ENCODE results near the gene ALOXE3. TPM values are rescaled to one million over a fixed set of nuclear protein-coding genes. Genes with fewer than 3 reads are reported as not detected.
A peak's percentile ranks its signal among the peaks of the same experiment; 100 is the strongest.

ALOXE3 gene
- total RNA-seq, 2 donors from 2014 or later, result not detected

GRCh38 chr17:8084250-8084649 lies 34.1 kb downstream of the ALOXE3 start:
- H3K36me3 ChIP-seq (replicated peaks in 1 of 2; ENCODE audit: insufficient read depth in 1 of 2, low read depth in 2 of 2), result no peaks in the 10 kb centered on the region
- peaks cover 0 to 3% of the 10 kb centered on the region in 2 donors for H3K27me3 ChIP-seq
- 65 to 76% methylated on average over 3 to 6 of the region's 6 CpGs for WGBS, 2 donors
- TF ChIP-seq POLR2A (IDR thresholded peaks at IDR 0.05) (no peak), CTCF (IDR thresholded peaks at IDR 0.05) (no peak)
- peaks cover 12% of the 10 kb centered on the region for H3K4me1 ChIP-seq
- intact Hi-C loops (cut with DNase I), result loop anchor here (10.0 kb wide), 1 partner anchor 221 kb away; no protein-coding TSS in a partner anchor
- no peak overlapping the region for H3K4me3 ChIP-seq
- H3K9me3 ChIP-seq, result no peaks in the 10 kb centered on the region
- DNase-seq (no peak), ATAC-seq (no peak)
- no peak overlapping the region for H3K27ac ChIP-seq

- no peaks in the 10 kb centered on the region for H3K9me3 ChIP-seq
- no peak overlapping the region for H3K4me3 ChIP-seq
- ATAC-seq, result no peak
- intact Hi-C loops (cut with DNase I), result loop anchor here (10.0 kb wide), 1 partner anchor 223 kb away; no protein-coding TSS in a partner anchor
- 70 to 77% methylated on average over 10 of the region's 10 CpGs for WGBS, 2 donors
- H3K36me3 ChIP-seq (replicated peaks in 1 of 2; ENCODE audit: insufficient read depth in 1 of 2, low read depth in 2 of 2), result no peaks in the 10 kb centered on the region
- no peak overlapping the region for H3K27ac ChIP-seq
- H3K4me1 ChIP-seq, result peaks cover 14% of the 10 kb centered on the region
- H3K27me3 ChIP-seq, result peaks cover 0 to 10% of the 10 kb centered on the region in 2 donors
- no peak for TF ChIP-seq POLR2A (IDR thresholded peaks at IDR 0.05)
- TF ChIP-seq CTCF (IDR thresholded peaks at IDR 0.05), result no peak
- no peak for DNase-seq
Measured at GRCh38 chr17:8082292-8082691, 36.0 kb downstream of the ALOXE3 start.

GRCh38 chr17:8081876-8082275 lies 36.4 kb downstream of the ALOXE3 start:
- no peaks in the 10 kb centered on the region for H3K9me3 ChIP-seq
- peaks cover 14% of the 10 kb centered on the region for H3K4me1 ChIP-seq
- intact Hi-C loops (cut with DNase I), result loop anchor here (10.0 kb wide), 1 partner anchor 223 kb away; no protein-coding TSS in a partner anchor
- no peak overlapping the region for H3K27ac ChIP-seq
- DNase-seq (no peak), ATAC-seq (no peak)
- no peaks in the 10 kb centered on the region for H3K36me3 ChIP-seq (replicated peaks in 1 of 2; ENCODE audit: insufficient read depth in 1 of 2, low read depth in 2 of 2)
- peaks cover 0 to 12% of the 10 kb centered on the region in 2 donors for H3K27me3 ChIP-seq
- WGBS, 2 donors, result 73 to 82% methylated on average over 3 of the region's 3 CpGs
- H3K4me3 ChIP-seq, result no peak overlapping the region
- no peak for TF ChIP-seq POLR2A (IDR thresholded peaks at IDR 0.05)
- TF ChIP-seq CTCF (IDR thresholded peaks at IDR 0.05), result no peak

GRCh38 chr17:8080799-8081219 lies 37.5 kb downstream of the ALOXE3 start:
- WGBS, 2 donors, result 69 to 79% methylated on average over 11 to 17 of the region's 17 CpGs
- peaks cover 0 to 14% of the 10 kb centered on the region in 2 donors for H3K27me3 ChIP-seq
- no peak overlapping the region for H3K4me3 ChIP-seq
- no peaks in the 10 kb centered on the region for H3K9me3 ChIP-seq
- peaks cover 14% of the 10 kb centered on the region for H3K4me1 ChIP-seq
- no peak for ATAC-seq
- no peaks in the 10 kb centered on the region for H3K36me3 ChIP-seq (replicated peaks in 1 of 2; ENCODE audit: insufficient read depth in 1 of 2, low read depth in 2 of 2)
- intact Hi-C loops (cut with DNase I), result loop anchor here (10.0 kb wide), 1 partner anchor 224 kb away; no protein-coding TSS in a partner anchor
- no peak overlapping the region for H3K27ac ChIP-seq
- TF ChIP-seq POLR2A (IDR thresholded peaks at IDR 0.05) (no peak), CTCF (IDR thresholded peaks at IDR 0.05) (no peak)
- DNase-seq, result no peak

GRCh38 chr17:8080208-8080798 lies 38.0 kb downstream of the ALOXE3 start:
- 23 to 28% methylated on average over 24 to 25 of the region's 25 CpGs for WGBS, 2 donors
- DNase-seq, result no peak
- no peak for TF ChIP-seq POLR2A (IDR thresholded peaks at IDR 0.05)
- TF ChIP-seq CTCF (IDR thresholded peaks at IDR 0.05), result peak in 1 of 7 experiments; percentile 0
- no peak overlapping the region for H3K27ac ChIP-seq
- H3K9me3 ChIP-seq, result no peaks in the 10 kb centered on the region
- intact Hi-C loops (cut with DNase I), result loop anchor here (10.0 kb wide), 1 partner anchor 224 kb away; no protein-coding TSS in a partner anchor
- no peaks in the 10 kb centered on the region for H3K36me3 ChIP-seq (replicated peaks in 1 of 2; ENCODE audit: insufficient read depth in 1 of 2, low read depth in 2 of 2)
- ATAC-seq, result peak; percentile 24
- no peak overlapping the region for H3K4me3 ChIP-seq
- peaks cover 14% of the 10 kb centered on the region for H3K4me1 ChIP-seq
- H3K27me3 ChIP-seq, result peaks cover 0 to 19% of the 10 kb centered on the region in 2 donors

Measured in body of pancreas (tissue), 4 donors.